ENCODE results near the gene PRSS1.
A peak's percentile ranks its signal among the peaks of the same experiment; 100 is the strongest.
"Not testable (repeated sequence)": the region's sequence is repeated elsewhere in the genome, so short reads cannot be mapped to it uniquely, and the experiment has no call there.

Gene PRSS1

DNA sequence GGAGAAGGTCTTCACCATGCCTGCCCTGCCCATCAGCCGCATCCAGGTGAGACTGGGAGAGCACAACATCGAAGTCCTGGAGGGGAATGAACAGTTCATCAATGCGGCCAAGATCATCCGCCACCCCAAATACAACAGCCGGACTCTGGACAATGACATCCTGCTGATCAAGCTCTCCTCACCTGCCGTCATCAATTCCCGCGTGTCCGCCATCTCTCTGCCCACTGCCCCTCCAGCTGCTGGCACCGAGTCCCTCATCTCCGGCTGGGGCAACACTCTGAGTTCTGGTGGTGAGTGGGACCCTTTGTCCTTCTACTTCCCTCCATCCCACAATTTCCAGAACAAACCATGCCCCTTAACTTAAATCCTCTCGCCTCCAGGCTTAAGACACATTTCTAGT, 24.0 kb downstream of the PRSS1 start:
- no peaks in the 10 kb centered on the region for H3K27me3 Mint-ChIP-seq
- H3K27ac Mint-ChIP-seq = no peak overlapping the region
- H3K4me1 Mint-ChIP-seq = peaks cover 22 to 26% of the 10 kb centered on the region in 2 donors
- H3K4me3 Mint-ChIP-seq = no peak overlapping the region
- peaks cover 0 to 1% of the 10 kb centered on the region in 2 donors for H3K9me3 Mint-ChIP-seq
- DNase-seq (no peak), ATAC-seq (replicated peaks) (no peak)
- no peaks in the 10 kb centered on the region for H3K36me3 Mint-ChIP-seq

DNA sequence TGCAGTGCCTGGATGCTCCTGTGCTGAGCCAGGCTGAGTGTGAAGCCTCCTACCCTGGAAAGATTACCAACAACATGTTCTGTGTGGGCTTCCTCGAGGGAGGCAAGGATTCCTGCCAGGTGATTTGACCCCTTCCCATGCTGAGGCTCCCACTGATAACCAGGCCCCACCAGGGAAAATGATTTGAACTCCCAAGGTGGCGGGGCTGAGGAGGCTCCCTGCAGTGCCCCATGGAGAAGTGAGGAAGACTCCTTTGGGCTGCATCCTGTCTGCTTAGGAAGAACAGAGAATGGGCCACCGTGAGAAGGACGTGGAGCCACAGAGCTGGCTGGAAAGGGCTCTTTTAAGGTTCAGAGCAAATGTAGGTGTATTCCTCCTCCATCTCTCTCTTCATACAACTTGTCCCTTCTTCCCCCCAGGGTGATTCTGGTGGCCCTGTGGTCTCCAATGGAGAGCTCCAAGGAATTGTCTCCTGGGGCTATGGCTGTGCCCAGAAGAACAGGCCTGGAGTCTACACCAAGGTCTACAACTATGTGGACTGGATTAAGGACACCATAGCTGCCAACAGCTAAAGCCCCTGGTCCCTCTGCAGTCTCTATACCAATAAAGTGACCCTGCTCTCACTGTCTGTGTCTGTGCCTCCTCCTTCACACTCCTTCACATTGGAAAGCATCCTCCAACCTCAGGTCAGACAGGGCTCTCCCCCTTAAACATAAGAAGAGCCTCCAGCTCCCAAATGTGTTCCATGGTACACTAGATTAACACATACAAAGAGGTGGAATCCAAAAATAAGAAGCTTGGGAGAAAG, 24.9 kb downstream of the PRSS1 start:
- Mint-ChIP-seq H3K27ac (no peak overlapping the region), H3K9me3 (peaks cover 0 to 1% of the 10 kb centered on the region in 2 donors), H3K27me3 (no peaks in the 10 kb centered on the region), H3K36me3 (no peaks in the 10 kb centered on the region), H3K4me1 (peaks cover 22 to 26% of the 10 kb centered on the region in 2 donors), H3K4me3 (no peak overlapping the region)
- ATAC-seq (replicated peaks) (no peak), DNase-seq (no peak)

DNA sequence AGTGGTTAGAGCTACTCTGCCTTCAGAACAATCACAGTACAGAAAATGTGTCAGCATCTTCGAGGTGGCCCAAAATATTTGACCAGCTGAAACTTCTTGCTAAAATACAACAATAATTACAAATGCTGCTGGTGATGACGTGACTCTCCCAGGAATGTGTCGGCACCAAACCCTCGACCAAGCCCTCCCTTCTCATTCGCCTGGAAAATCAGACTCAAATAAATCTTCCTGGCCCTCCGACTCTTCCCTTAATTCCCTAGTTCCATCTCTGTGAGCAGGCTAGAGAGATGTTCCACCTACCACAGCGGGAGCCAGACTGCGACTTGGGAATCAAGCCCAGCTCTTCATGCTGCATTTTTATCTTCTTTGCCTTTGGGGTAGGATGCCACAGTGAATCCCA, 25.6 kb downstream of the PRSS1 start:
- no peak for ATAC-seq (replicated peaks)
- no peak for DNase-seq

DNA sequence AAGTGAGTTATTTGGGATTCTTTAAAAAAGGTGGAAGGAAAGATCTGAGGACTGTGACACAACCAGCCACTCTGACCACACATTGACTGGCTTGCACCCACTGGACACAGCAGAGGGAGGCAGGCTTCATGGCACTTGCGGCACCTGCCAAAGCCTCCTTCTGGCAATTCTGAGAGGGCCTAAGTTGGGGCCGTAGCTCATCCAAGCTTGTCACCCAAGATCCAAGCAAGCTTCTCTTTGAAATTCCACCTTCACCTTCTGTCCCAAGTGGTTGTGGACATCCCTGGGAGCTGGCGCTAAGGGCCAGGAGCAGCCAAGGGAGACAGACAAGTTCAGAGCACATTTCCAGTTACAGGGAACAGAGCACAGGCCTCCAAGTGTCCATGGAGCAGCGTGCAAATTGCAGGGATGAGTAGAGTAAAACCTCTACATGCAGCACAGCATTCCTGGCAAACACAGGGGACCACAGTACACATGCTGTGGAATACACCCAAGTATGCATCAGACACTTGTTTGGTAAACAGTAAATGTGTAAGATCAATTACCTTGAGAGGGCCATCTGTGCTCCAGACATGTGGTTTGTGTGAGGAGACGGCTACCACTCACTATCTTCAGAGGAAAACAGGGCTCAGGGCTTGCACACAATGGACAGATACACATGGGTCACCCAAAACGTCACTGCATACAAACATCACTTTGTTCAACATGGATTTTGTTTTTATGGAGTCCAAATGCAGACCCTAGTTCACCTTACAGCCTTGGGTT, 26.3 kb downstream of the PRSS1 start:
- peaks cover 20 to 22% of the 10 kb centered on the region in 2 donors for H3K4me1 Mint-ChIP-seq
- not testable (repeated sequence) for DNase-seq; H3K9me3 Mint-ChIP-seq; H3K4me3 Mint-ChIP-seq; ATAC-seq (replicated peaks); H3K27ac Mint-ChIP-seq; H3K36me3 Mint-ChIP-seq; H3K27me3 Mint-ChIP-seq

More for the DNA sequence above, 25.6 kb downstream of the PRSS1 start:
- H3K9me3 Mint-ChIP-seq = peaks cover 0 to 1% of the 10 kb centered on the region in 2 donors
- no peaks in the 10 kb centered on the region for H3K27me3 Mint-ChIP-seq
- no peak overlapping the region for H3K4me3 Mint-ChIP-seq
- peaks cover 21 to 26% of the 10 kb centered on the region in 2 donors for H3K4me1 Mint-ChIP-seq
- no peaks in the 10 kb centered on the region for H3K36me3 Mint-ChIP-seq
- H3K27ac Mint-ChIP-seq = no peak overlapping the region

DNA sequence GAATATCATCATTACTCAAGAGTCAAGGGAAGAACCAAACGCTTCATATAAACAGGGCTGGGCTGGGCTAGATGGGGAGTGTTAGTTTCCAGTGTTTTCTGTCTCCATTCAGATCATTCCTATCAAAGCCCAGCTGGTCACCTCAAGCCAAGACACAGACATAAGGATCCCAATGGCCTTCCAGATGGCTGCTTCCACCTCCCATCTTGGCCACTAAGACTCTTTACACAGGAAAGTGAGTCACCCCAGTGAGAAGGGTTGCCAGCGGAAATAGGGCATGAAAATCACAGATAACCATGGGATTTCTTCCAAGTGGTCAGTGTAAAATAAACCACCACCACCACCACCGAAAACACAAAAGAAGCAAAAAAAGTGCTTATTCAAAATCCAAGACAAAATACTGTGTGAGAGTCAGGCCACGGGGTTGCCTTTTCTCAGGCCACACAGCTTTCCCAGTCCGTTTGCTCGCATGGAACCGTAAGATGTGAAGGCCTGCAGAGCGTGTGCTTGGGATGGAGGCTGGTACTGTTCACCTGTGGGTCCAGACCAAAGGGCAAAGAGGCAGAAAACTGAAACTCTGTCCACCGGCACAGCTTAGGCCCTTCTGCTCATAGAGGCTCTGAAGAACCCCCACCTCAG, 27.1 kb downstream of the PRSS1 start:
- H3K27ac Mint-ChIP-seq = no peak overlapping the region
- H3K36me3 Mint-ChIP-seq = no peaks in the 10 kb centered on the region
- H3K4me1 Mint-ChIP-seq = peaks cover 14 to 15% of the 10 kb centered on the region in 2 donors
- H3K9me3 Mint-ChIP-seq = peaks cover 0 to 1% of the 10 kb centered on the region in 2 donors
- no peaks in the 10 kb centered on the region for H3K27me3 Mint-ChIP-seq
- ATAC-seq (replicated peaks) = no peak
- no peak overlapping the region for H3K4me3 Mint-ChIP-seq
- DNase-seq = no peak

DNA sequence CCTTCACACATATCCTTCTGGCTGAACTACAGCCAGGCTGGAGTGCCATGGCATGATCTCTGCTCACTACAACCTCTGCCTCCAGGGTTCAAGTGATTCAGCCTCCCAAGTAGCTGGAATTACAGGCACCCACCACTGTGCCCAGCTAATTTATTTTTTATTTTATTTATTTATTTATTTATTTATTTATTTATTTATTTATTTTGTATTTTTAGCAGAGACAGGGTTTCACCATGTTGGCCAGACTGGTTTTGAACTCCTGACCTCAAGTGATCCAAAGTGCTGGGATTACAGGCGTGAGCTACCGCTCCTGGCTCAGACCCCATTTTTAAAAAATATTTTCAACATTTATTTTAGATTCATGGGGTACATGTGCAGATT, 27.6 kb downstream of the PRSS1 start:
- not testable (repeated sequence) for H3K9me3 Mint-ChIP-seq; H3K27me3 Mint-ChIP-seq; H3K36me3 Mint-ChIP-seq; H3K27ac Mint-ChIP-seq; ATAC-seq (replicated peaks); DNase-seq; H3K4me3 Mint-ChIP-seq
- H3K4me1 Mint-ChIP-seq = peaks cover 9 to 11% of the 10 kb centered on the region in 2 donors

DNA sequence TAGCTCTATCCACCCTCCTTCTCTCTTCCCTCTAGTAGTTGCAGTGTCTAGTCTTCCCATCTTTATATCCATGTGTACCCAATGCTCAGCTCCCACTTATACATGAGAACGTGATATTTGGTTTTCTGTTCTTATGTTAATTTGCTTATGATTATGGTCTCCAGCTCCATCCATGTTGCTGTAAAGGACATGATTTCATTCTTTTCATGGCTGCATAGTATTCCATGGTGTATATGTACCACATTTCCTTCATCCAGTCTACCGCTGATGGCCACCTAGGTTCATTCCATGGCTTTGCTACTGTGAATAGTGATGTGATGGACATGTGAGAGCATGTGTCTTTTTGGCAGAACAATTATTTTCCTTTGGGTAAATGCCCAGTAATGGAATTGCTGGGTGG, 28.0 kb downstream of the PRSS1 start:
- ATAC-seq (replicated peaks) (no peak), DNase-seq (no peak)
- Mint-ChIP-seq H3K36me3 (no peaks in the 10 kb centered on the region), H3K27ac (no peak overlapping the region), H3K4me1 (peaks cover 6 to 7% of the 10 kb centered on the region in 2 donors), H3K4me3 (no peak overlapping the region), H3K9me3 (peaks cover 0 to 1% of the 10 kb centered on the region in 2 donors), H3K27me3 (no peaks in the 10 kb centered on the region)

DNA sequence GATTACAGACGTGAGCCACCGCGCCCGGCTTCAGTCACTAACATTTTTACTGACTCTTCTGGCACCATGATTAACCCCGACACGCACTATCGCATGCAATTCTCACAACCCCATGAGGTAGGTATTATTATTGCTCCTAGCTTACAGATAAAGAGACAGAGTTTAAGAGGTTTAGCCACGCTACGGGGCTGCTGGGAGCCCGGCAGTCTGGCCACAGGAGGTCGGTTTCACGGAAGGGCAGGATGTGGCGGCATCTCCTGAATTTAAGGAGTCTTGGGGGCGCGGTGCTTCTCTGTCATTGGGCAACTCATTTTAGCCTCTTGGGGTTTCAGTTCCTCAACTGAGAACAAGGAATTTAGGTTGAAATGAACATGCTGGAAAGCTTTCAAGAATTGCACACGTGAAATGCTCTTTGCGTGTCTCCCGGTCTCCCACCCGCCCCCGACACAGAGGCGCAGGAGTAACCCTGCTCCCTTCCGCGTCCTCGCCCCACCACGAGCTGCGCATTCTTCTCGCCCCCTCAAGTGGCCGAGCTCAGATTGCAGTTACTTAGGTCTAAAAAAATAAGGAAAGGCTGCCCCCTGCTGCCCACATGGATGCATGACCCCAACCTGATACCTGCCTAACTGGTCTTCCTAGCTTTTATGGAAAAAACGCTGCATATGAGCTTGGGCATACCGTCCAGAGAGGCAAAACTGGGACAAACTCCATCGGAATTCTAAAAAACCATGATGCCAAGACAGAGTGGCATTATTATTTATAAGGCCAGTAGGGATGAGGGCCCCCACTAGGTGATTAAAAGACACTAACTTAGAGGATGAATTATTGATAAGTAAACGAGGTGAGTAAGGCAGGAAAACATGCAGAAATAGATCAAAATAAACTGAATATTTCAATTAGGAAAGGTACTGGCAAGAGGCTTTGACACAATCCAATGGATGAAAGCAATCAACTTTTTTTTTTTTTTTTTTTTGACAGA, 33.9 kb downstream of the PRSS1 start:
- ATAC-seq (replicated peaks) (peak; percentile 87), DNase-seq (peak; percentile 84)
- Mint-ChIP-seq H3K4me3 (peak overlapping the region; percentile 68 to 70), H3K9me3 (no peaks in the 10 kb centered on the region), H3K27ac (peak overlapping the region; percentile 90), H3K27me3 (no peaks in the 10 kb centered on the region), H3K36me3 (no peaks in the 10 kb centered on the region), H3K4me1 (peaks cover 29 to 43% of the 10 kb centered on the region in 2 donors)

DNA sequence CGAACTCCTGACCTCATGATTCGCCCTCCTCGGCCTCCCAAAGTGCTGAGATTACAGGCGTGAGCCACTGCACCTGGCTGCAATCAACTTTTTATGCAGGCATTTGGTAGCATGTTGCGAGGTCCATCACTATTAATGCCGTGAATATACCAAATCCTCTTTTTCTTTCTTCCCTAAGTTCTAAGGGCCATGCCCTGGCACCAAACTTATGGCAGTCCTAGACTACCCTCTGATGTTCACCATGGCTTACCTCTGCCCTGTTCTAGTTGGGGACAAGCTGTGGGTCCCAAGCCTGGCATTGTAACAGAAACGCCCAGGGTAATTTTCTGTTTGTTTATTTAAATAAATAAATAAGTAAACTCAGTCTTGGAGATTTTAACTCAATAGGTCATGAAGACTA, 34.8 kb downstream of the PRSS1 start:
- peak overlapping the region in 1 of 2 donors; percentile 32 for H3K4me3 Mint-ChIP-seq
- no peak for DNase-seq
- no peaks in the 10 kb centered on the region for H3K27me3 Mint-ChIP-seq
- peak overlapping the region; percentile 90 for H3K27ac Mint-ChIP-seq
- H3K36me3 Mint-ChIP-seq = no peaks in the 10 kb centered on the region
- H3K4me1 Mint-ChIP-seq = peaks cover 33 to 52% of the 10 kb centered on the region in 2 donors
- ATAC-seq (replicated peaks) = no peak
- H3K9me3 Mint-ChIP-seq = no peaks in the 10 kb centered on the region

DNA sequence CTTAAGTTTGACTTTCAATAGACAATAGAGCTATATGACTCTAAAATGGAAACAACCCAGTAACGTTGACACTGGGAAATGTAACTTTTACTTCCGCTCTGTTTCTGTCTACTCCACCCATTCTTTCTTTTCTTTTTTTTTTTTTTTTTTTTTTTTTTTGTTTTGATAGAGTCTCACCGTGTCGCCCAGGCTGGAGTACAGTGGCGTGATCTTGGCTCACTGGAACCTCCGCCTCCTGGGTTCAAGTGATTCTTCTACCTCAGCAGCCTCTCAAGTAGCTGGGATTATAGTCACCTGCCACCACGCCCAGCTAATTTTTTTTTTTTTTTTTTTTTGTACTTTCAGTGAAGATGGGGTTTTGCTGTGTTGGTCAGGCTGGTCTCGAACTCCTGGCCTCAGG, 35.4 kb downstream of the PRSS1 start:
- Mint-ChIP-seq H3K4me3 (no peak overlapping the region), H3K9me3 (no peaks in the 10 kb centered on the region), H3K27ac (peak overlapping the region; percentile 71), H3K4me1 (peaks cover 38 to 58% of the 10 kb centered on the region in 2 donors), H3K27me3 (no peaks in the 10 kb centered on the region), H3K36me3 (no peaks in the 10 kb centered on the region)
- ATAC-seq (replicated peaks) (no peak), DNase-seq (no peak)

DNA sequence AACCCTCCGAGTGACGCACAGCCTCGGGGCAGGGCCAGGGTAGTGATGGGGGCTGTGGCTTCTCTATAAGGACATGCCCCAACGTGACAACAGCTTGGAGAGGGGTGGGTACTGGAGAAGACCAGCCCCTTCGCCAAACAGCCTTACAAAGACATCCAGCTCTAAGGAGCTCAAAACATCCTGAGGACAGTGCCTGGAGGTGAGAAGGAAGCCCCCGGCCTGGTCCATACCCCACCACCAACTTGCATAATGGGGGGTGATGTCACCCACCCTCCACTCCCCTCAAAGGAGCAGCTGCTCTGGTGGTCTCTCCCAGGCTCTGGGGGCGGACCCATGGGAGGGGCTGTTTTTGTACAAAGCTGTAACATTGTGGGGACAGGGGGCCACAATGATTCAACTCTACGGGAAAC, 36.6 kb downstream of the PRSS1 start:
- DNase-seq (no peak), ATAC-seq (replicated peaks) (no peak)
- Mint-ChIP-seq H3K9me3 (no peaks in the 10 kb centered on the region), H3K4me3 (no peak overlapping the region), H3K4me1 (peaks cover 38 to 70% of the 10 kb centered on the region in 2 donors), H3K27me3 (no peaks in the 10 kb centered on the region), H3K36me3 (no peaks in the 10 kb centered on the region), H3K27ac (no peak overlapping the region)

DNA sequence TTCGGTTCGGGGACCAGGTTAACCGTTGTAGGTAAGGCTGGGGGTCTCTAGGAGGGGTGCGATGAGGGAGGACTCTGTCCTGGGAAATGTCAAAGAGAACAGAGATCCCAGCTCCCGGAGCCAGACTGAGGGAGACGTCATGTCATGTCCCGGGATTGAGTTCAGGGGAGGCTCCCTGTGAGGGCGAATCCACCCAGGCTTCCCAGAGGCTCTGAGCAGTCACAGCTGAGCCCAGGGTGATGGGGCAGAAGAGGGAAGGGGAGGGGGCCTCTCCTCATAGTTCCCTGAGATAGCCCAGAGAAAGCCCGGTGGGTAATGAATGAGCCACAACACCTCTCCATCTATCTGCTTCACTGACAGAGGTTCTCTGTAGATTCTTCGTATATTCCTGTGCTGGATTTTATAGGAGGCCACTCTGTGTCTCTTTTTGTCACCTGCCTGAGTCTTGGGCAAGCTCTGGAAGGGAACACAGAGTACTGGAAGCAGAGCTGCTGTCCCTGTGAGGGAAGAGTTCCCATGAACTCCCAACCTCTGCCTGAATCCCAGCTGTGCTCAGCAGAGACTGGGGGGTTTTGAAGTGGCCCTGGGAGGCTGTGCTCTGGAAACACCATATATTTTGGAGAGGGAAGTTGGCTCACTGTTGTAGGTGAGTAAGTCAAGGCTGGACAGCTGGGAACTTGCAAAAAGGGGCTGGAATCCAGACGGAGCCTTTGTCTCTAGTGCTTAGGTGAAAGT, 37.9 kb downstream of the PRSS1 start:
- Mint-ChIP-seq H3K27me3 (no peaks in the 10 kb centered on the region), H3K9me3 (no peaks in the 10 kb centered on the region), H3K27ac (peak overlapping the region; percentile 84), H3K36me3 (no peaks in the 10 kb centered on the region), H3K4me3 (no peak overlapping the region), H3K4me1 (peaks cover 43 to 83% of the 10 kb centered on the region in 2 donors)
- ATAC-seq (replicated peaks) = no peak
- no peak for DNase-seq

DNA sequence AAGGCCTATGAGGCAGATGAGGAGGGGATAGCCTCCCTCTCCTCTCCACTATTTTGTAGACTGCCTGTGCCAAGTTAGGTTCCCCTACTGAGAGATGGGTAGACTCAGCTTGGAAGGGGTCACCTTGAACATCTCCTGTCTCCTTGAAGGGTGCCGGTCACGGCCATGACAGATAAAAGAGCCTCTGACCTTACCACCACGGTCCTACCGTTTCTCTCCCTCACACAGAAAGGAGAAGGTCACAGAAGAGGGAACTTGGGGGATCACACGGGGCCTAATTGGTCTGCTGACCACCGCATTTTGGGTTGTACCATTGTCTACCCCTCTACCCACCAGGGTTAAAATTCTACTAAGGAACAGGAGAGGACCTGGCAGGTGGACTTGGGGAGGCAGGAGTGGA, 38.5 kb downstream of the PRSS1 start:
- DNase-seq = no peak
- no peak for ATAC-seq (replicated peaks)
- no peaks in the 10 kb centered on the region for H3K27me3 Mint-ChIP-seq
- peaks cover 48 to 83% of the 10 kb centered on the region in 2 donors for H3K4me1 Mint-ChIP-seq
- peak overlapping the region; percentile 84 for H3K27ac Mint-ChIP-seq
- H3K9me3 Mint-ChIP-seq = no peaks in the 10 kb centered on the region
- peaks cover 0 to 2% of the 10 kb centered on the region in 2 donors for H3K36me3 Mint-ChIP-seq
- no peak overlapping the region for H3K4me3 Mint-ChIP-seq

All from stimulated activated naive B cell treated with anti-CD40 and anti-IgM and Interleukin-4, amounts not matched to agents 10 μg/mL and 1 μg/mL and 100 μg/mL, for 72 hours (primary cell).